ENCODE results near the gene TMEM80.

TMEM80 gene

DNA sequence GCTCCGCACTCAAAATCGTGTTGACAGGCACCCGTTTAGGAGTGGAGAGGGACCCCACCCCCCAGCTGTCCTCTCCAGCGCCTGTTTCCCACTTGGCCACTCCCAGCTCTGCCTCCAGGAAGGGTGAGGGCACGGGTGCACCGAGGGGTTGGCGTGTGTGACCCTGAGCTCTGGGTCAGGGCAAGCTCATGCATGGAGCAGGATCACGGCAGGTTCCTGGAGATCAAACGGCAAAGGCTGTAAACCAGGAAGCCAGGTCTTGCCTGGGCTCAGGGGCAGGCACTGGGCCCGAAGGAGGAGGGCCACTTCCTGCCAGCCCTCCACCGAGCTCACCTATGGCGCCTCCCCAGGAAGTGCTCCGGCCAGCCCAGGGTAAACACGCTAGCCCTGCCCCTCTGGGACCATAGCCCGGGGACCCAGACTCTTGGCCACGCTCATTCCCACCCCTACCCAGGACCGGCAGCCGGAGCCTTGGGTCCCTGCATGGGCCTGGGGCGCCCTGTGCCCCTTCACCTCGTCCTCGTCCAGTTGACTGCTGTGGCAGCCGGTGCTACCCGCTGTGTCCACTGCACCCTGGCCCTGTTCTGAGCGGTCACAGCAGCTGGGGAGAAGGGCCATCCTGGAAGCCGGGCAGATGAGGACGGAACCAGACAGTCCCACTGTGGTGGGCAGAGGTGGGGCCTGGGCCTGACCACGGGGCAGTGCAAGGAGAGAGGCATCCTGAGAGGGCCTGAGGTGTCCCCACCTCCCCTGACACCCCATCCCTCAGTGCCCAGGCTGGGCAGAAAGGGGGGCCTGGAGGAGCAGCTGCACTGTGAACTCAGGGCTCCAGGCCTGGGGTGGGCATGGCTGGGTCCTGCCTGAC lies 9.4 kb downstream of the TMEM80 start:
- TF ChIP-seq, protein P1, sequence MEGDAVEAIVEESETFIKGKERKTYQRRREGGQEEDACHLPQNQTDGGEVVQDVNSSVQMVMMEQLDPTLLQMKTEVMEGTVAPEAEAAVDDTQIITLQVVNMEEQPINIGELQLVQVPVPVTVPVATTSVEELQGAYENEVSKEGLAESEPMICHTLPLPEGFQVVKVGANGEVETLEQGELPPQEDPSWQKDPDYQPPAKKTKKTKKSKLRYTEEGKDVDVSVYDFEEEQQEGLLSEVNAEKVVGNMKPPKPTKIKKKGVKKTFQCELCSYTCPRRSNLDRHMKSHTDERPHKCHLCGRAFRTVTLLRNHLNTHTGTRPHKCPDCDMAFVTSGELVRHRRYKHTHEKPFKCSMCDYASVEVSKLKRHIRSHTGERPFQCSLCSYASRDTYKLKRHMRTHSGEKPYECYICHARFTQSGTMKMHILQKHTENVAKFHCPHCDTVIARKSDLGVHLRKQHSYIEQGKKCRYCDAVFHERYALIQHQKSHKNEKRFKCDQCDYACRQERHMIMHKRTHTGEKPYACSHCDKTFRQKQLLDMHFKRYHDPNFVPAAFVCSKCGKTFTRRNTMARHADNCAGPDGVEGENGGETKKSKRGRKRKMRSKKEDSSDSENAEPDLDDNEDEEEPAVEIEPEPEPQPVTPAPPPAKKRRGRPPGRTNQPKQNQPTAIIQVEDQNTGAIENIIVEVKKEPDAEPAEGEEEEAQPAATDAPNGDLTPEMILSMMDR (IDR thresholded peaks at IDR 0.05; ENCODE audit: low read depth, low read length, missing control alignments), result no peak
- no peak overlapping the region for H3K4me3 ChIP-seq (ENCODE audit: low read depth, low read length)
- no peak for DNase-seq (ENCODE audit: low read depth)

DNA sequence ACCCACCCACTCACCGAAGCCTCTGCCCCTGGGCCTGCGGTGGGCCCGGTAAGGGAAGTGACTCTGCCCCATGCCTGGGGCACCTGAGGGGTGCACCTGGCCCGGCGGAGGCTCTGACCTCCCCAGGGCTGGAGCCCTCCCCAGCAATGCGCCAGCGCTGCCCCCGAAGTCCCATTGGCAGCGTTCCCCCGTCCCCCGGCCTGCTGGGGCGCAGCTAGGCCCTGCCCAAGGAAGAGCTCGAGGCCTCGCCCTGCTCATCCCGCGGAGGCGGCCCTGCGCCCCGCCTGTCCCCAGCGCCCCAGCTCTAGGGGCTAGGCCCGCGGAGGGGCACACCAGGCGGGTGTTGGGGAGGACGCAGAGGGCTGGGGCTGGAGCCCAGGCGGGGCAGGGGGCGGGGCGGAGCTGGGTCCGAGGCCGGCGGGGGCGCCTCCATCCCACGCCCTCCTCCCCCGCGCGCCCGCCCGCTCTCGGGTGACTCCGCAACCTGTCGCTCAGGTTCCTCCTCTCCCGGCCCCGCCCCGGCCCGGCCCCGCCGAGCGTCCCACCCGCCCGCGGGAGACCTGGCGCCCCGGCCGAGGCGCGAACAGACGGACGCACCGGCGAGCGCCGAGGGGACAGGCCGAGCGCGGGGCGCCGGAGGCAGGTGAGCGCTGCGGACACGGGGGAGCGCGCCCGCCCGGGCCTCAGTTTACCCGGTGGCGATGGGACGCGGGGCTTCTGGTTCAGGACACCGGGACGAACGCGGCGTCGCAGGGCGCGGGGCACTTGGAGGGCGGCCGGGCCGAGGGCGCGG lies 10.2 kb downstream of the TMEM80 start, which contains the start of gene EPS8L2:
Gene EPS8L2, plus strand, starts transcription at position 586 of the 793 bp plus-strand sequence. CDS start 3,177 bp downstream, outside the sequence.
- DNase-seq (ENCODE audit: low read depth), result no peak
- TF ChIP-seq, protein P1 (IDR thresholded peaks at IDR 0.05; ENCODE audit: low read depth, low read length, missing control alignments), result no peak
- H3K4me3 ChIP-seq (ENCODE audit: low read depth, low read length), result no peak within 1 kb of the TSS; the same call in 1 of the 2 replicates

DNA sequence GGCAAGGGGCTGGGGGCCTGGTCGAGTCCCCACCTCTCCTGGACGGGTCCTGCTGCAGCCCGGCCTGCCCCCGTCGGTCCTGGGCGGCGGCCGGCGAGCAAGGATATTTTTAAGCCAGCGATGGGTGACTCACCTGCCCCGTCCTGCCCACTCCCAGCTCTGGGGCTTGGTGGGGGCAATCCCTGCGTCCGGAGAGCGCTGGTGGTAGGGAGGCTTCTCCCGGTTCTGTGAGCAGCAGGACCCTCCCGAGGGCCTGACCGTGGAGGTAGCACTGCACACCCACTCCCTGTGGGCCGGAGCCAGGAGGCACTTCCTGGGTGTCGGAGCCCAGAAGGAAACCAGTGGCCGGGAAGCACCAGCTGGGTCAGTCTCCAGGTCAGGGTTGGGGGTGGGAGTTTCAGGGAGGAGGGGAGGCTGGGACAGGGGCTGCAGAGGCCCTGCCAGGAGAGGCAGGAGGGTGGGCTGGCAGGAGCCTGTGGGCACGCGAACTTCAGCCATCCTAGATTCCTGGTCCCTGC lies 10.9 kb downstream of the TMEM80 start:
- no peak for DNase-seq (ENCODE audit: low read depth)

DNA sequence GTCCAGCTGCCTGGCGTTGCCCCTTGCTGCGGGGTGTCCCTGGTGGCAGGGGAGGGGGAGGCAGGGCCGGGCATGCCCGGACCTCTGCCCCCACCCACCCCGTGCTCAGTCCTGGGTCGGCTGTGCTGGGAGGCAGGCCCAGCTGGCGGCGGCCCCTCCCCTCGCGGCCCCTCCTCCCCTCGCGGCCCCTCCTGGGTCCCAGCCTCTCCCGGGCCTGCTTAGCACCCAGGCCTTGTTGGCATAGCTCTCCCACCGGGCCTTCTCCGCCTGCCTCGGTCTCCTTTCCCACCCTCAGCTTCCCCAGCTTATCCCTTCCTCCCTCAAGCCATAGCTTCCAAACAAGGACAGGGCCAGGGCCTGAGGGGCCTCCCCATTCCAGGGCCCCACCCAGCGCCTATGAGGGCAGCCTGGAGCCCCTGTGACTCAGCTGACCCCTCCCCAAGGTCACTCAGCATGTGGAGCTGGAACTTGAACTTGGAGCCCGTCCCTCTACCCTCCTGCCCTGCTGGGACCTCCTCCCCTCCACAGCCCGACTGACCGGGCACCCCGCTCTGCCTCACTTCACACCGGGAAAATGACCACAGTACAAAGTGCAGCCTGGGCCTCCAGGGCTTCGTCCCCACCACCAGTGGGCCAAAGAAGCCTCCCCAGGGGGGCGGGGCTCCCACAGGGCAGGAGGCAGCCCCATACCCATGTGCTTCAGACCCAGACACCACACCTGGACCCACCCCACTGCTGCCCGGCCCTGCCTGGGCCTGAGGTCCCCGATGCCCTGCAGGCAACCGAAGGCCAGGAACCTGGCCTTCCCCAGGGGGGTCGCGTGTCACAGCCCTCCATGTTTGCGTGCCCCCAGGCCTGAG lies 11.6 kb downstream of the TMEM80 start:
- H3K4me3 ChIP-seq (ENCODE audit: low read depth, low read length), result no peak overlapping the region
- TF ChIP-seq, protein P1 (IDR thresholded peaks at IDR 0.05; ENCODE audit: low read depth, low read length, missing control alignments), result no peak
- no peak for DNase-seq (ENCODE audit: low read depth)

More for the DNA sequence above, 10.9 kb downstream of the TMEM80 start:
- no peak overlapping the region; the same call in 1 of the 2 replicates for H3K4me3 ChIP-seq (ENCODE audit: low read depth, low read length)
- TF ChIP-seq, protein P1 (IDR thresholded peaks at IDR 0.05; ENCODE audit: low read depth, low read length, missing control alignments), result no peak

DNA sequence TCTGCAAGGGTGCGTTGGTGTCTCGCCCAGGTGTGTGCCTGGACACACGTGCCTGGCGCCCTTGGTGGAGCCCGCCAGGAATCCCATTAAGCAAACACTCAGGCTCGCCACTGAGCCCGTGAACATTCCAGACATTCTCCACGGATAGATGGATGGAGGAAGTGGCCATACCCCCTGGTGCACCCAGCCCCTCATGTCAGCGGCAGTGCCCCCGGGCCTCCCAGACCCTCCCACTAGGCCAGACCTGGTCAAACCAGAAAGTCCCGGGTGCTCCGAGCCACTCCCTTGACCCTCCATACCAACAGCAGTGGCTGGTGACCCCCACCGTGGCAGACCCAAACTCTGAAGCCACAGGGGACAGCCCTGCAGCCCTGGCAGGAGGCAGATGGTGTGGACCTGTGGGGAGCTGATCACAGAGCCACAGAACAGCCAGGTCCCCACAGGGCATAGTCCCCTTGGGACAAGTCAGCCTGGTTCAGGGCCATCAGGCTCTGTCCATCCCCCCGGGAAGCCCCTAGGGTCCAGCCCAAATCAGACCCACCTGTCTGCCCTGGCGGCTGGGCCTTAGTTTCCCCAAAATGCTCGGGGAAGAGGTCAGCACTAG lies 12.3 kb downstream of the TMEM80 start:
- H3K4me3 ChIP-seq (ENCODE audit: low read depth, low read length), result no peak overlapping the region
- DNase-seq (ENCODE audit: low read depth), result no peak
- TF ChIP-seq, protein P1 (IDR thresholded peaks at IDR 0.05; ENCODE audit: low read depth, low read length, missing control alignments), result no peak

DNA sequence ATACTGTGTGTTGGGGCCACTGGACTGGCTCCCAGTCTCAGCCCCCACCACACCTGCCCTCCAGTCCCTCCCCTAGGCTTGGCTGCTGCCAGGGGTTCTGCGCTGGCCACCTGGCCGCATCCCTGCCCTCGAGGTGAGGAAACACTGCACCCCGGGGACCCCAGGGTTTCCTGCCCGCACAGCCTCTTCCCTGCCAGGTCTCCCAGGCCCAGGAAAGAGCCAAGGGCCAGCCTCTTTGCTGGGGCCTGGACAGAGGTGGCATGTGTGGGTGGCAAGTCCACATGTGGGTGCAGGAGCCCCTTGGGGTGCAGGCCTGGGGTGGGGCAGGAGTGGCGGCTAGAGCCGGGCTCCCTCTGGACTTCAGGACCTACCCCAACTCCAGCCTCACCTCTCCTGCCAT lies 12.9 kb downstream of the TMEM80 start:
- TF ChIP-seq, protein P1 (IDR thresholded peaks at IDR 0.05; ENCODE audit: low read depth, low read length, missing control alignments), result no peak
- H3K4me3 ChIP-seq (ENCODE audit: low read depth, low read length), result no peak overlapping the region
- DNase-seq (ENCODE audit: low read depth), result no peak
